Nephron (organoid): ENCODE results near the gene CCNY.

Experiments used
- H3K27ac Mint-ChIP-seq, 3 experiments: 2 replicates each; pipeline ENCODE4 v1.8.0; 2020; ENCODE audit warnings: mixed read lengths in 3 of 3, mild to moderate bottlenecking in 2 of 3, moderate library complexity in 1 of 3
- H3K27me3 Mint-ChIP-seq: 2 replicates; pipeline ENCODE4 v1.8.0; 2021; ENCODE audit warnings: low read depth, mild to moderate bottlenecking, moderate library complexity, mixed read lengths
- H3K36me3 Mint-ChIP-seq: 2 replicates; pipeline ENCODE4 v1.8.0; 2020; ENCODE audit warnings: low read depth, mixed read lengths
- H3K4me1 Mint-ChIP-seq: 2 replicates; pipeline ENCODE4 v1.8.0; 2020; ENCODE audit warnings: mixed read lengths
- H3K4me3 Mint-ChIP-seq, 3 experiments: 2 replicates each; pipeline ENCODE4 v1.8.0; 2020; ENCODE audit warnings: mild to moderate bottlenecking in 3 of 3, mixed read lengths in 3 of 3, moderate library complexity in 2 of 3
- H3K9me3 Mint-ChIP-seq: 2 replicates; pipeline ENCODE4 v1.8.0; 2020; ENCODE audit warnings: mixed read lengths
- TF ChIP-seq, protein P1 (sequence below), 3 experiments: fragments of 200-600 bp; sonication (generic); IDR thresholded peaks; one replicate each; pipeline ENCODE4 v1.5.0; 2021; ENCODE audit warnings: antibody characterized with exemption in 3 of 3; ENCODE audit not compliant: unreplicated experiment in 3 of 3

CCNY gene

DNA sequence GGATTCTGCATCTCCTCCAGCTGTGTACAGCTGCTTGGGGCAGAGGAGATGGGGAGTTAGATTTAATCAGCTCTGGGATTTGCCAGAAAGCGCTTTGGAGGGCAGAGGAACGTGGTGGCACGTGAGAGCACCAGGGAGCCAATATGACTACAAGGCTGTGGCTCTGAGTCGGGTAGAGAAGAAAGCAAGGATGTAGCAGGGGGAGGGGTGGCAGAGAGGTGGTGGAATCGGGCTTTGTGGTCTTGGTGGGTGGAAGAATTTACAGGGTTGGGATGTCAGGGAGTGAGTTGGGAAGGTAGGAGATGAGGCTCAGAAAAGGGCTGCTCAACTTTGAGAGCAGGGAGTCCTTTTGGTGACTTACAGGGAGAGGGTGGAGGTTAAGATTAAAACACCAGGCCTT, 113.6 kb downstream of the CCNY start:
- no peaks in the 10 kb centered on the region for H3K36me3 Mint-ChIP-seq
- peaks cover 62% of the 10 kb centered on the region for H3K4me1 Mint-ChIP-seq
- H3K27me3 Mint-ChIP-seq, result no peaks in the 10 kb centered on the region
- H3K9me3 Mint-ChIP-seq, result peaks cover under 1% of the 10 kb centered on the region
- no peak overlapping the region for H3K4me3 Mint-ChIP-seq
- TF ChIP-seq, protein P1, sequence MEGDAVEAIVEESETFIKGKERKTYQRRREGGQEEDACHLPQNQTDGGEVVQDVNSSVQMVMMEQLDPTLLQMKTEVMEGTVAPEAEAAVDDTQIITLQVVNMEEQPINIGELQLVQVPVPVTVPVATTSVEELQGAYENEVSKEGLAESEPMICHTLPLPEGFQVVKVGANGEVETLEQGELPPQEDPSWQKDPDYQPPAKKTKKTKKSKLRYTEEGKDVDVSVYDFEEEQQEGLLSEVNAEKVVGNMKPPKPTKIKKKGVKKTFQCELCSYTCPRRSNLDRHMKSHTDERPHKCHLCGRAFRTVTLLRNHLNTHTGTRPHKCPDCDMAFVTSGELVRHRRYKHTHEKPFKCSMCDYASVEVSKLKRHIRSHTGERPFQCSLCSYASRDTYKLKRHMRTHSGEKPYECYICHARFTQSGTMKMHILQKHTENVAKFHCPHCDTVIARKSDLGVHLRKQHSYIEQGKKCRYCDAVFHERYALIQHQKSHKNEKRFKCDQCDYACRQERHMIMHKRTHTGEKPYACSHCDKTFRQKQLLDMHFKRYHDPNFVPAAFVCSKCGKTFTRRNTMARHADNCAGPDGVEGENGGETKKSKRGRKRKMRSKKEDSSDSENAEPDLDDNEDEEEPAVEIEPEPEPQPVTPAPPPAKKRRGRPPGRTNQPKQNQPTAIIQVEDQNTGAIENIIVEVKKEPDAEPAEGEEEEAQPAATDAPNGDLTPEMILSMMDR (IDR thresholded peaks at IDR 0.05; ENCODE audit: unreplicated experiment in 3 of 3), result no peak
- H3K27ac Mint-ChIP-seq, result peak overlapping the region in 2 of 3 experiments; percentile 3 to 69

DNA sequence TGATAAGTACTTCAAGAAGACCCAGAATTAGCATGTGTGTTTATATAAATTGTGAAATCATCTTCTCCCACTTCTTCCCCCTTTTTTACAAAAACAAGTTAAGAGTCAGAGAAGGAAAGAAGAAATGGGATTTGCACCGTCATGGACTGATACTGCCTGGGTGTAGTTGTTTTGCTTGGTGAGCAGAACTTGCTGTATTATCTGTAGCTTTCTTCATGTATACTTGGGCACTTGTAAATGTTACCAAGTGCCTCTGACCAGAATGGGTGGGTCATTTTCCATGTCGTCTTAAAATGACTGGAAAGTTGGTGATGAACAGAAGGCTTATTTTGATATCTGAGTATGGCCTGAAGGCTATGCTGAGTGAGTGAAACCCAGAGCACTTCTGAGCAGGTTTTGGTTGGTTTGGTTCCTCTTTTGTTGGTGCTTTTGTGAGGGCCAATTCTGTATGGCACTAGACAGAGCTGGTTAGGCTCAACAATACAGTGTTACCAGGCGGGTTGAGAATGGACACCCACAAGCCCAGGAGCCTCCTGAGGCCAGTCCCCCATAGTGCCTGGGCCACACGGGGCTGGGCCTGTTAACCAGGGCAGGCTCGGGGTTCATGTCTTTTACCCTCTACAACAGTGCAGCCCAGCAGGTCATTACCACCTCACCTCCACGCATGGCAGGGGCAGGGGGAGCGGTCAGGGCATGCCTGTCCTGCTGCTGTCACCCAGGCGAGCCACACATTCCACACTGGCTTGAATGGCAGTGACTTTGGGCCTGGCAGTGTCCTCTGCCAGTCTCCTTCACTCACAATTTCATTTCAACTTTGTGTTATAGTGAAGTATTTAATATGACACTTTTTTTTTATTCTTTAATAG, 115.1 kb downstream of the CCNY start:
- Mint-ChIP-seq H3K27me3 (no peaks in the 10 kb centered on the region), H3K27ac (no peak overlapping the region), H3K9me3 (no peaks in the 10 kb centered on the region), H3K4me3 (no peak overlapping the region), H3K4me1 (peaks cover 55% of the 10 kb centered on the region), H3K36me3 (no peaks in the 10 kb centered on the region)
- TF ChIP-seq, protein P1 (IDR thresholded peaks at IDR 0.05; ENCODE audit: unreplicated experiment in 3 of 3), result no peak

DNA sequence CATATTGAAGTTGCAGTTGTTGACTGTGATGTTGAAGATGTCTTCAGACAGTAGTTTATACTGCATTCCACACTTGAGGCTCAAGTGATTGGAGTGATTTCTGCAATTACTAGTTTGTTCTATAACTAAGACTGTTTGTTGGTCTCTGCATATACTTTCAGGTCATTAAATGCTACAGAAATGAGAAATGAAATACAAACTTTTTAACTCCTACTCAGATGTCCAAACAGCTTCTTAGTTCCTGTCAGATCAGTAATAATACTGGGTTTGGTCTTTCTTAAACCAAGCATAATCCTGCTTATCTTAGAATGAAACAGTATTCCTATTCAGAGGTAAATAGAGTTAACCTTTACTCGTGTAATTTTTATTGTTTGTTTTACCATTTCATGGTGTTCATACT, 115.9 kb downstream of the CCNY start:
- H3K27ac Mint-ChIP-seq, result no peak overlapping the region
- no peak overlapping the region for H3K4me3 Mint-ChIP-seq
- no peaks in the 10 kb centered on the region for H3K36me3 Mint-ChIP-seq
- no peaks in the 10 kb centered on the region for H3K27me3 Mint-ChIP-seq
- H3K9me3 Mint-ChIP-seq, result no peaks in the 10 kb centered on the region
- peaks cover 57% of the 10 kb centered on the region for H3K4me1 Mint-ChIP-seq
- TF ChIP-seq, protein P1 (IDR thresholded peaks at IDR 0.05; ENCODE audit: unreplicated experiment in 3 of 3), result no peak

DNA sequence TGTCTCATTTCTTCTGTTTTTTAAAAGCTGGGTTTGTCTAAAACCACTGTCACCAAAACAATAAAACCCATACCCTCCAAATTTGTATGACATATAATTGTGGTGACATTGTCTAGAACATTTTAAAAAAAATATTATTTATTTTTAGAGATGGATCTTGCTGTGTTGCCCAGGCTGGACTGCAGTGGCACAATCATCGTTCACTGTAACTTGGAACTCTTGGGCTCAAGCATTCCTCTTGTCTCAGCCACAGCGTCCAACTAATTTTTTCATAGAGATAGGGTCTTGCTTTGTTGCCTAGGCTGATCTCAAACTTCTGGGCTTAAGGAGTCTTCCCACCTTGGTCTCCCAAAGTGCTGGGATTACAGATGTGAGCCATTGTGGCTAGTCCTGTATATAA, 116.5 kb downstream of the CCNY start:
- no peaks in the 10 kb centered on the region for H3K27me3 Mint-ChIP-seq
- H3K27ac Mint-ChIP-seq, result no peak overlapping the region
- peaks cover 55% of the 10 kb centered on the region for H3K4me1 Mint-ChIP-seq
- H3K36me3 Mint-ChIP-seq, result no peaks in the 10 kb centered on the region
- TF ChIP-seq, protein P1 (IDR thresholded peaks at IDR 0.05; ENCODE audit: unreplicated experiment in 3 of 3), result no peak
- H3K4me3 Mint-ChIP-seq, result no peak overlapping the region
- H3K9me3 Mint-ChIP-seq, result no peaks in the 10 kb centered on the region

DNA sequence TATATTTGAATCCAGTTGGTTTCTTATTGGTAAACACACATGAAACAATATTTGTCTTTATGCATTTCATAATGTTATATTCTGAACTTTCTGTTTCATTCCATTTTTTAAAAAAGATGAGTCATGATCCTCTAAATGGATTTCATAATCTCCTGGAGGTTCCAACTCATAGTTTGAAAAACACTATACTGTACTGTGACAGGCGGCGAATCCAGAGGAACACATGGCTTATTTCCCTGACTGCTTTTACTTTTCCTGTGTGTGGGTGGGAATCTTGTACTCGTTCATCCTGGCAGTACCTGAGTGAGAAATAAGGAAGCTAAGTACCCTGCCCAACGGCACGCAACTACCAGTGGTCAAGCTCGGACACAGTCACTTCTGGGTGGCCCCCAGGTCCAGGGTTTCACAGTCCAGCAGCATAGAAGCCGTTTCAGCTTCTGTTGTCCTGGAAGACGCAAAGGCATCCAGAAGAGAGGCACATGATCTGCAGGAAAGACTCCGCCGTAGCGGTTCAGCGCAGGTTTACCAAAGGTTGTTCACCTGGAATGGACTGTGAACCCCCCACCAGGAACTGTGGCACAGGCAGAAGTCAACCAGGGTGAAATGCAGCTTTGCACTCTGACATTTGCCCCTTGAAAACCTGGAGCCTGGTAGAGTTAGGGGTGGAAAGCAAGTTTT, 117.7 kb downstream of the CCNY start:
- no peak overlapping the region for H3K4me3 Mint-ChIP-seq
- H3K36me3 Mint-ChIP-seq, result no peaks in the 10 kb centered on the region
- H3K27me3 Mint-ChIP-seq, result no peaks in the 10 kb centered on the region
- no peaks in the 10 kb centered on the region for H3K9me3 Mint-ChIP-seq
- H3K27ac Mint-ChIP-seq, result peak overlapping the region in 1 of 3 experiments; percentile 47
- H3K4me1 Mint-ChIP-seq, result peaks cover 55% of the 10 kb centered on the region
- TF ChIP-seq, protein P1 (IDR thresholded peaks at IDR 0.05; ENCODE audit: unreplicated experiment in 3 of 3), result no peak
